Vein endothelial cell (primary cell): ENCODE measurements around the gene SHROOM1. TPM values are rescaled to one million over a fixed set of nuclear protein-coding genes. Genes with fewer than 3 reads are reported as not detected.

Experiments
- small RNA-seq: library from RNA; depleted of rRNA; stranded (forward); fragments of <200 nt; gene quantifications from one replicate; pipeline ENCODE3, GENCODE V24; 2012
- total RNA-seq: library from RNA; depleted of rRNA; stranded (reverse); fragments of >200 nt; gene quantifications from 2 replicates; pipeline ENCODE4 v1.2.3, GENCODE V29; 2012

SHROOM1 gene, protein sequence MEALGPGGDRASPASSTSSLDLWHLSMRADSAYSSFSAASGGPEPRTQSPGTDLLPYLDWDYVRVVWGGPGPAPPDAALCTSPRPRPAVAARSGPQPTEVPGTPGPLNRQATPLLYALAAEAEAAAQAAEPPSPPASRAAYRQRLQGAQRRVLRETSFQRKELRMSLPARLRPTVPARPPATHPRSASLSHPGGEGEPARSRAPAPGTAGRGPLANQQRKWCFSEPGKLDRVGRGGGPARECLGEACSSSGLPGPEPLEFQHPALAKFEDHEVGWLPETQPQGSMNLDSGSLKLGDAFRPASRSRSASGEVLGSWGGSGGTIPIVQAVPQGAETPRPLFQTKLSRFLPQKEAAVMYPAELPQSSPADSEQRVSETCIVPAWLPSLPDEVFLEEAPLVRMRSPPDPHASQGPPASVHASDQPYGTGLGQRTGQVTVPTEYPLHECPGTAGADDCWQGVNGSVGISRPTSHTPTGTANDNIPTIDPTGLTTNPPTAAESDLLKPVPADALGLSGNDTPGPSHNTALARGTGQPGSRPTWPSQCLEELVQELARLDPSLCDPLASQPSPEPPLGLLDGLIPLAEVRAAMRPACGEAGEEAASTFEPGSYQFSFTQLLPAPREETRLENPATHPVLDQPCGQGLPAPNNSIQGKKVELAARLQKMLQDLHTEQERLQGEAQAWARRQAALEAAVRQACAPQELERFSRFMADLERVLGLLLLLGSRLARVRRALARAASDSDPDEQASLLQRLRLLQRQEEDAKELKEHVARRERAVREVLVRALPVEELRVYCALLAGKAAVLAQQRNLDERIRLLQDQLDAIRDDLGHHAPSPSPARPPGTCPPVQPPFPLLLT
- total RNA-seq = 8.2 and 9.8 TPM in 2 replicates

DNA sequence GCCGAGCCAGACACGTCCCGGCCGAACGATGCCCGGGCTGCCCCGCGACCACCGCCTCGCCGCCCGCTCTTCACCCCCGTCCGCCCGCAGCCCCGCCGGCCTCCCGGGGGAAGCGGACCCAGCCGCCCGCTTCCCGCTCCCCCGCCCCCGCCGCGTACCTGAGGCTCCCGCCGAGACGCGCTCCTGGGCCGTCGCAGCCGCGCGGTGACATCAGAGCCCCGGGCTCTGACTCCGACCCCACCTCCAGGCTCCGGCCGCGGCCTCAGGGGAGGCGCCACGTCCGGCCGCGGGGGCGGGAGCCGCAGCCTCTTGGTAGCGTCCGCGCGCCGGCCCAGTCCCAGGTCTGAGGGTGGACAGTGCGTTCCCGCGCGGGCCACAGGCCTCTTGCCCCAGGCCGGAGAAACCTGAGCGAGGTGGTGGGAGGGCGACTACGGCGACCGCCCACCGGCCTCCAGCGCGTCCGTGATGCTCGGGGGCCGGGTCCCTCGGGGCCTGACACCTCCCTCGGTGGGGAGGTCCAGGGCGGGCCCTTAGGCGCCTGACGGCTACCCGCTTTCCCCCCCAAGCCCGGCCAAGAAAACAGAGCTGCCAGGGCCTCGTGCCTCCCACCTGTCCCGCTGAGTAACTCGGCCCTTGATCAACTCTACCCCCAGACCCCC is at the start of gene SHROOM1:
SHROOM1 (minus strand) TSS at position 212 of the 659 bp plus-strand sequence. CDS start 4,507 bp downstream, outside the sequence.

DNA sequence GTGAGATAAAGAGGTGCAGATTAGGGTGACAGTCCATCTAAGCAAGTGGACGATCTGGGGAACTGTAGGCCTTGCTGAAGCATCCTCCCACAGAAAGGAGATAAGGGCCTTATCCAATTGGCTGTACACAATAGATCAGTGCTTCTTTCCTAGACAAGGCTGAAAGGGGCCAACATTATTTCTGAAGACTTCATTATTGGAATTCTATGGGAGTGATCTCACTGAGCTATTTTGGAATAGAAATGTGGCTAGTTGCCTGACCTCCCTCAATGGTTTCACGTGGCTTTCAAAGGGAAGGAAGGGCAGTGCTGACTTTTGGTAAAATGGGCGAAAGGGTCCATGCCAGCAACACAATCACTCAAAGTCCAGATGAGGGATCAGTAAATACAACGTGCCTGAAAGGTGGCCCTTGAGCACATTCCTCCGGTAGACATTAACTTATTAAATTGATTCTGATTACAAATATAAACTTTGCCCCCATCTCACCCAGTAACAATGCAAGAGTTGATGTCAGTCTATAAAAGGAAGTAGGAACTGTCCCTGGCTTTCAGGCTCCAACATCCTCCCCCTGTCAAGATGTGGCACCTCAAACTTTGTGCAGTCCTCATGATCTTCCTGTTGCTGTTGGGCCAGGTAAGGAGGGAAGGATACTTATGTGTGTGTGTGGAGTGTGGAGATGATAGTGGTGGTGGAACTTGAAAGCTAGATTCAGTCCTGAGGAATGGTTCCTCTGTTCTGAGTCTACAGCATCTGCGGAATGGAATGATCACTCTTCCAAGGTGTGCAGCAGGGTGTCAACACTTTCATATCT is 42.9 kb upstream of the SHROOM1 start, which contains the start of gene LEAP2:
LEAP2 (plus strand) TSS at position 550 of the 811 bp plus-strand sequence; CDS start at position 577, 27 bp downstream.

DNA sequence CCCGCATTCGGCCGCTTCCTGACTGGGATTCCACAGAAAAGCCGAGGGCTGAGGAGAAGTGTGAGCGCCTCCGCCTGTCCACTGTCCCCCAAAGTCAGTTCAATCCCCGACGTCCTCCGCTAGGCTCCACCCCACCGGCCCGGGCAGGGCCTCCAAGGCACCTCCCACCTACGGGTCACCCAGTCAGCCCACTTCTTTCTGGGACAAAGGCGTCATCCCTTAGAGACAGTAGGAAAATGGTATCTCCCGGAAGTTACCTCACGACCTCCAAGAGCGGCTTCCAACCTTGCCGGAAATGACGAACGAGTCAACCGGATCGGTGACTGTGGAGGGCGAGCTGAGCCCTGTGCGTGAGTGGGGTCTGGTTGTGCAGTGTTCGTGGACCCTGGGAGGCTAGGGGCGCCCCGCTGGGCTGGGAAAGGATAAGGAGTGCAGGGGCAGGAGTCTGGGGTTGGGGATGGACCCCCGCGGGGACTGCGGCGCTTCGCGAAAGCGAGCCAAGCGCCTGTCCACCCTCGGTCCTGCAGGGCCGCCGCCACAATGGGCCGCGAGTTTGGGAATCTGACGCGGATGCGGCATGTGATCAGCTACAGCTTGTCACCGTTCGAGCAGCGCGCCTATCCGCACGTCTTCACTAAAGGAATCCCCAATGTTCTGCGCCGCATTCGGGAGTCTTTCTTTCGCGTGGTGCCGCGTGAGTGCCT is 36.0 kb upstream of the SHROOM1 start, which contains the start of the genes GDF9 and UQCRQ:
GDF9 (minus strand) TSS at position 128 of the 704 bp plus-strand sequence. CDS start 1,936 bp downstream, outside the sequence.
UQCRQ (plus strand) TSS at position 301 of the 704 bp plus-strand sequence; CDS start at position 541, 240 bp downstream.

DNA sequence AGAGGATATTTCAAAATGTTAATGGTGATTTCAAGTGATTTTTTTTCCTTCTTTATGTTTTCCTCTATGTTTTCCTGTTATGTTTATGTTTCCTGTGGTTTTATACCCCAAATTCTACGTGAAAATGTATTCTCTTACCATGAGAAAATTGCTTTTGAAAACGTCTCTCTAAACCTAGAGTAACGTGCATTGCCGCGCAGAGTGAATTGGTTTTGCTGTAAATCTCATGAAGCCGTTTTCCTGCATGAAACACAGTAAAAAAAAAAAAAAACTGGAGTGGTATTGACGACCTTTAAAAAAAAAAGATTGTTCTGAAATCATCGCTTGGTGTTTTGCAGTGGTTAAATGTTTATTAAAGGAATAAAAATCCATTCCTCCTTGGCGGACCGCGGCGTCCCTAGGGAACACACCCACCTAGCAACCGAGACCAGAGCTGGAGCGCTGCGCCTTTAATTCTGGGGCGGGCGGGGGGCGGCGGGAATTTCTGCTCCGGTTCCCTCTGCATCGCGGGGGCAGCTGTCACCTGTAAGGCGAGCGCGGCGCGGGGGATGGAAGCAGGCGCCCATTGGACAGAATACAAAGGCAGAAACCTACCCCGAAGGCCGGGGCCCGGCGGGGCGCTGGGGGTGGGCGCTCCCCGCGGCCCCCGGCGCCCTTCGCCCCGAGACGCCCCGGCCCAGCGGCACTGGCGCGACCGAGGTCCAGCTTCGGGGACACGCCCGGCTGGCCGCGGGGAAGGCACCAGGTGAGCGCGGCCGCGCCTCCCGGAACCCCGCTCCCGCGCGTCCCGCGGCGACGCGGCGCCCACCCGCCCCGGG is 17.5 kb downstream of the SHROOM1 start, which contains the start of gene SOWAHA:
SOWAHA (plus strand) TSS at position 522 of the 818 bp plus-strand sequence. CDS start 320 bp downstream, outside the sequence.

DNA sequence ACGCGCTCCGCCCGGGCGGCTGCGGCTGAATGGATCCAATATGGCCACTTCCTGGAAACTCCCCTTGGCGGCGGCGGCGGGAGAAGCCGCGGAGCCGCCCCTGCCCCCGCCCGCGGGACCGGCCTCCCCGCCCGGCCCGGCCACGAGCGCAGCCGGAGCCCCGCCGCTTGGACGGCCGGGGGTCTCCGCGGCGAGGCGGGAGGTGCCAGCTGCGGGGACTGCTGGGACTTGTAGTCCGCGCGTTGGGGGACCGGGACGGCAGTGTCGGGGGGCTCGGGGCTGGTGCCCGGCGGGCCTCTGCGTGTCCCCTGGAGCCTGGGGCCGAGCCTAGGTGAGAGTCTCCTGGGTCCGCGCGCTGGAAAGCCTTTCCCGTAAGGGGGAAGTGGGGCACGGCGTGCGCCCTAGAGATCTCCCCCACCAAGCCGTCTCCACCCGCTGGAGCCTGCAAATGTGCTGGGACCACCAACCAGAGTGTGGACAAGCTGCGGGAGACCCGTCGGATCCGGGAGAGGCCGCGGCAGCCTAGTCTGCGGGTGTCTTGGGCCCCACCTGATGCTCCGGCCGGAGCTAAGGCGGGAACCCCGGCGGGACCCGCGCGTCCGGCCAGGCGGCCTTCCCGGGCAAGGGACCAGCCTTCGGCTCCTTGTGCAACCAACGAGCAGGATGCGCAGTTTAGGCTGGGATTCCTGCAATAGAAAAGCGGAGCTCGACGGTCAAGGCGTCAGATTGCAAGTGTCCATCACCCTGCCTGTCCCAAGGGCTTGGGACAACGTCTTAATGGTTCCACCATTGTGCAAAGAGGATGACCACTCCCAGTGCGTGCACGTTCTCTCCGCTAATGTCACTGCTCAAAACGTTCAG is 53.0 kb downstream of the SHROOM1 start, which contains the start of gene SEPTIN8:
SEPTIN8 (minus strand) TSS at position 31 of the 861 bp plus-strand sequence. CDS start 102 bp downstream, outside the sequence.

Small RNAs within 50 kb of the gene (small RNA-seq; reads per million reads assigned to genes)
- not detected for gene RNA5SP192

Other genes with a start within 250 kb of the SHROOM1 start
- gene IL13, start 172.5 kb downstream of the SHROOM1 start, total RNA-seq = not detected in 2 replicates
- not detected in 2 replicates for gene IL4, start 156.7 kb downstream of the SHROOM1 start, total RNA-seq
- 7.5 and 9.1 TPM in 2 replicates for gene KIF3A, start 93.1 kb downstream of the SHROOM1 start, total RNA-seq
- under 0.01 TPM in 1 of 2 replicates, not detected in the other for gene CCNI2, start 83.2 kb downstream of the SHROOM1 start, total RNA-seq
- gene SEPTIN8, start 53.4 kb downstream of the SHROOM1 start, total RNA-seq = 47.9 and 48.3 TPM in 2 replicates
- gene SOWAHA, start 17.3 kb downstream of the SHROOM1 start, total RNA-seq = not detected in 2 replicates
- gene GDF9, start 35.8 kb upstream of the SHROOM1 start, total RNA-seq = 0.19 and 0.33 TPM in 2 replicates
- 65.9 and 78.7 TPM in 2 replicates for gene UQCRQ, start 36.0 kb upstream of the SHROOM1 start, total RNA-seq
- gene LEAP2, start 43.0 kb upstream of the SHROOM1 start, total RNA-seq = not detected in 2 replicates
- 83.9 and 84.4 TPM in 2 replicates for gene AFF4, start 133.0 kb upstream of the SHROOM1 start, total RNA-seq
- gene ZCCHC10, start 195.9 kb upstream of the SHROOM1 start, total RNA-seq = 18.0 and 19.7 TPM in 2 replicates
- 104 and 134 TPM in 2 replicates for gene HSPA4, start 221.4 kb upstream of the SHROOM1 start, total RNA-seq